Hepatocyte (in vitro differentiated cells): Measurements from ENCODE around the gene OSCP1.

Source experiments
- CTCF ChIP-seq: fragments of 200-600 bp; sonication (generic); IDR thresholded peaks from 2 replicates; pipeline ENCODE4 v1.5.1; 2016; ENCODE audit warnings: antibody characterized with exemption, mild to moderate bottlenecking; ENCODE audit not compliant: poor library complexity
- EZH2phosphoT487 ChIP-seq: fragments of 200-600 bp; sonication (generic); IDR thresholded peaks from one replicate; pipeline ENCODE4 v1.6.1; 2018; ENCODE audit warnings: antibody characterized with exemption, mild to moderate bottlenecking, low read depth, moderate library complexity; ENCODE audit not compliant: unreplicated experiment, severe bottlenecking

- no peak for TF ChIP-seq CTCF
- no peak for TF ChIP-seq EZH2phosphoT487
These were observed 69.5 kb downstream of the OSCP1 start for GRCh38 chr1:36380782-36381181.
